HT-29 (cell line): ENCODE results near the gene TNFAIP8. TPM values are rescaled to one million over a fixed set of nuclear protein-coding genes. Genes with fewer than 3 reads are reported as not detected.
"Not testable (repeated sequence)": the region's sequence is repeated elsewhere in the genome, so short reads cannot be mapped to it uniquely, and the experiment has no call there.

Experiments
- DNase-seq: peaks from one replicate; pipeline ENCODE4 v3.0.0-alpha.2; 2015; ENCODE audit warnings: low spot score
- total RNA-seq: library from RNA; depleted of rRNA; stranded (reverse); fragments of >200 nt; shearing (Covaris generic); gene quantifications from 2 replicates; pipeline ENCODE4 v1.2.3, GENCODE V29; 2014

Gene TNFAIP8
- total RNA-seq, 1 experiment from 2014 or later = 10.7 TPM

- no peak for DNase-seq
These were observed 37.9 kb downstream of the TNFAIP8 start for GRCh38 chr5:119393746-119394145.

DNA sequence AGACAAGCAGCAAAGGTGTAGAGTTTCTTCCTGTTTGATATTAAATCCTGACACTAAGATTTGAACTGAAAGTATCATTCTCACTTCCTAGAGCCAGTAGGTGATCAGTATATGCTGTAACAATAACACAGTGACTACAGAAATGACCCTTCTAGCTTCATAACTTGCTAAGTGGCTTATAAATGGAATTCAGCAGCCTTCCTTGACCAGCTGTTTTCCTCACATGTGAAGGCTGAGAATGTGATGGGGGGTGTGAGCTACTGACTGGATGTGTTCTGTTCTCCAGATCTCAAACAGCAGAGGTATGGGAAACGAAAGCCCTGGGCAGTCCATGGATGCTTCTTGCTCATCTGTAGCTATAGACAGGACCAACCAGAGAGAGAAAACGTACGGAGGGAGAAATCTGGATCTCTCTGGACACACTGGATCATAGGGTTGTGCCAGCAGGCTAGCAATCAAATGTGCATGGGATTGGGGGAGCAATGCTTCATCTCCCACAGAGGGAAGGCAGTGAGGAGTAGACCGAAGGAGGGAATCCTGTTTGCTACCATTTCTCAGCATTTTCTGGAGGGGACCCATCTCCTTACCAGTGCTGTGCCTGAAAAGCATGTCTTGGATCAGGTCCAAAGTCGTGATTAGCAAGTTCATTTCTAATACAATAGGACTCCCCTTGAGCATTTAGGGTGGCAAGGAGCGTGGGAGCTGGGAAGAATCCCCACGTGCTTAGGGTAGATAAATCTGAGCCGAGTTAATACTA is 39.4 kb downstream of the TNFAIP8 start:
- DNase-seq = no peak

- DNase-seq = no peak
These were observed 40.3 kb downstream of the TNFAIP8 start for GRCh38 chr5:119396030-119396664.

- DNase-seq = no peak
These were observed 41.9 kb downstream of the TNFAIP8 start for GRCh38 chr5:119397518-119398380.

- no peak for DNase-seq
These were observed 43.1 kb downstream of the TNFAIP8 start for GRCh38 chr5:119398727-119399466.

DNA sequence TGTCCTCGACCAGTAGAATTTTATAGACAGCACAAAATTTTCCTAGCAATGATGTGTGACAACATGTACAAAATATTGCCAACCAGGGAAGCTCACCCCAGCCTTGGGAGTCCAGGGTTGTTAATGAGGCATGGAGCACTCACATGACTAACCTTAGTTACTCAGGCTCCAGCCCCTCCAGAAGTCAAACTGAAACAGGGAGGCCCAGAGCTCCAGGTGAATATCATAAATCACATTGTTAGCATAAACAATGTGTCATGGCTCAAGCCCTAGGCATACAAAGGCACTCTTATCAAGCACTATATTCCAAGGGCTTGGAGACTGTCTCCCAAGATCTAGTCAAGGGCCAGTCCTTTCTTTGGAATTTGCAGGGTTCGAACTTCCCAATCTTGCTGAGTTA is 44.4 kb downstream of the TNFAIP8 start:
- DNase-seq = no peak

DNA sequence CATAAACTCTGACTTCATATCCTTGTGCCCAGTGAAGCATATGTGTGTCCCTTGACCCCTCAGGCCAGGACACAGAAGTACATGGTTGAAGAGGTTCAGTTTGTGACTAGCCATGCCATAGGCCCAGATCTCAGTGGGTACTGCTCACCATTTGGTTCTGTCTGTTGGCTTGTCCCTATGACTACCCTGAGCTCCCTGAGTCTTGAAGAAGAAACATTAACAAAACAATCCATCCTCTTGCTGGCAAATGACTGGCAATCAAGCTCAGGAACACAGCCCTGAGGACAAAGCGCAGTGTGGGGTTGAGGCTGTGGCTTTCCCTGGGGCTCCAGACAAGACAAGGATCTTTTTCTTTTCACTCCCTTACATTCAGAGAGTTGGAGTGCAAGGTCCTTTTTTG is 46.3 kb downstream of the TNFAIP8 start:
- DNase-seq = no peak

- DNase-seq = no peak
These were observed 46.7 kb downstream of the TNFAIP8 start for GRCh38 chr5:119402555-119402954.

GRCh38 chr5:119404033-119404432 is 48.2 kb downstream of the TNFAIP8 start:
- DNase-seq = no peak

DNA sequence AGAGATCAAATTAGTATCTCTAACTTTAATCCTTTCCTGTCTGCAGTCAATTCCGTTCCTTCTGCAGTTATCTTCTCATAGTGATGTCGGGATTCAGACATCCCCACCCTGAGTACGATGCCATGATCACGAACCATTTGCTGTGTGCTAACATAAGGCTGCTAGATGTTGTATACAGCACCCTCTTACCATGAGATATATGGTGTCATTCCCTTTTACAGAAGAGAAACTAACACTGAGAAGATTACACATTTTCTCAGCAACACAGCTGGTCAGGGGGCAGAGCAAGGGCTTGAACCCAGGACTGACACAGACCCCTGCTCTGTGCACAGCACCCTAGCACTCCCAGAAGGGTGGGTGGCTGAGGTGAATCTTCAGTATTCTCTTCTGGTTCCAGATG is 49.6 kb downstream of the TNFAIP8 start:
- DNase-seq = no peak

DNA sequence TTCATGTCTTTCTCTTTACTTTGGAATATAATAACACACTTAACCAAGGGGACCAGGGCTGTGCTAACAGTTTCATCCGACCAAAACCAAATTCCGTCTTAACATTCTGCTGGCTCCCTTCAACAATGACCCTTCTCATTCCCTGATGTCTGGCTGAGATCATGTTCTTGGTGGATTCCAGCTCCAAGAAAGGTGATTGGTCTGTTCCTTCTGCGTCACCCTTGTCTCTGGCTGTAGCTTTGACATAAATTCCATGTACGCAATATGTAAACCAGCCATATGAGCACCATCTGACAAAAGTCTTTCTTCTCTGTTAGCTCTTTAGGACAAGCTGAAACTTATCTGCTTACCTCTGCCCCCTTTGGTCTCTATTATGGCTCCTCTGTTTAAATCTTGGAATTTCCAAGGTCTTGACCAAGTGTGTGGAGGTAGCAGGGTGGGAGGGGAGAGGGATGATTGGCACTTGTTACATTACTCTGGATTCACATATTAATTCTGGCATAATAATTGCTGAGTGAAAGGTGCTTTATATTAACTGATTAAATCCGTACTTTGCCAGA is 50.8 kb downstream of the TNFAIP8 start:
- no peak for DNase-seq

GRCh38 chr5:119409235-119409815 is 53.5 kb downstream of the TNFAIP8 start:
- peak; percentile 28 for DNase-seq

DNA sequence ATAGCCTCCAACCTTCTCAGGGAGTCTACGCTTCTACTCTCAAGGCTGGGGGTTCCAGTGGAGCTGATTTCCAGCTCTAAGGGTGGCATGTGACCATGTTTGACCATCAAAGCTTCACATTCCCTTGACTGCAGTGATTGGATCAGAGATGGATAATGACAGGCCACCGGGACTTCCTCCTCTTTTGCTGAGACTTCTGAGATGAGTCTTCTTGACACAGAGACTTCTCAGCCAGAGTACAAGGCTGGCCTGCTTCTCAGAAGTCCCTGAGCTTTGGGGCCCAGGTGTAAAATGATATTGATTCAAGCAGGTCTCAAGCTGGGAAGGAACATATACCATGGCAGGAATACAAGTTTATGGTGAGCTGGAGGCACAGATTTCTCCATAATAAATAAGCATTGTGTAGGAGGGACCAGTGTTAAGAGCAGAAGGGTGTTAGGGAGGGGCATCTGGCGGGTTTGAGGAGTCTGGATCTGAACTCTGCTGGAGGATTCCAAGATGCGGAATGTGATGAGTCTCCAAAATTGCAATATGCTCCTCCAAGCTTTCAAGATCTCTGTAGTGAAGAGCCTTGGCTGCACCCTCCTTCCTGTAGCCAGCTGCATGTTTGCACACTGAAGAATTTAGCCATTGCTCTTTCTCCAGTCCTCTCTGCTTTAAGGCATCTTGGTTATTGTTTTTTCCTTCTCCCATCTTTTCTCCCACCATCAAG is 54.8 kb downstream of the TNFAIP8 start:
- no peak for DNase-seq

DNA sequence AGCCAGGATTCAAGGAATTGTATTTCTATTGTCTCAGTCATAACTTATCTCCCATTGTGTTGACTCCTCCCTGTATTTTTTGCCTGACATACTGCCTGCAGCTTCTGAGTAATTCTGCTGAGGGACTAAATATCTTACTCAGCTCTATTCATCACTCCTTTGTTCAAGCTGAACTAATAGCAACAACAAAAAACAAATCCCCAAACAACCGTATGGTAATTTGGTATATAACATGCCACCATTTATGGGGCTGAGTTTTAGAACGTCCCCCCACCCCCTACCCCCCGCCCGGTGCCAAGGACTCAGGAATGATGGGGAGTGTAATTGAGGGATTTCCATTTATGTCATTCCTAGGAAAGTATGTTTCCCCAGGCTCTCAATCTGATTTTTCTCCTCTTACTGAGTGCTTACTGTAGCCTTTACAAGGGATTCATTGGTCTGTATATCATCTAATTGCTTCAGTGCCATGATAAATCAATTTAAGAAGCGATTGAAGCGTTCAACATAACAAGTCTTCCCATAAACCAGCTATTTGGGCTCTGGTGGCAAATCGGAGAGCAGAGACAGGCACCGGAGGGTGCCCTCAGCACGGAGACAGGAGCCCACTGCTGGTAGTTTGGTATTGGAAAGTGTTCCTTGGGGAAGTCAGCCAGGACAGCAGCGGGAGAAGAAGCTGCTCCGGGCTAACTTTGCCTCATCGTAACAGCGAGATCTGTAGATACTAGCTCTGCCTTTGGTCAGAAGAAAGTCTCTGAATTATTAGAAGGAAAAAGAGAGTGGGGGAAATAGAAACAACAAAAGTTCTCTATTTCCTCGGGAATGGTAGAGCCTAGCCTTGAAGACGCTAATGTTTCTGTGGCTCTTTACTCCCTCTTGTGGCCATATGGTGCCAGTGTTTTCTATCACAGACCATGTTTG is 55.8 kb downstream of the TNFAIP8 start:
- peak; percentile 92 for DNase-seq

DNA sequence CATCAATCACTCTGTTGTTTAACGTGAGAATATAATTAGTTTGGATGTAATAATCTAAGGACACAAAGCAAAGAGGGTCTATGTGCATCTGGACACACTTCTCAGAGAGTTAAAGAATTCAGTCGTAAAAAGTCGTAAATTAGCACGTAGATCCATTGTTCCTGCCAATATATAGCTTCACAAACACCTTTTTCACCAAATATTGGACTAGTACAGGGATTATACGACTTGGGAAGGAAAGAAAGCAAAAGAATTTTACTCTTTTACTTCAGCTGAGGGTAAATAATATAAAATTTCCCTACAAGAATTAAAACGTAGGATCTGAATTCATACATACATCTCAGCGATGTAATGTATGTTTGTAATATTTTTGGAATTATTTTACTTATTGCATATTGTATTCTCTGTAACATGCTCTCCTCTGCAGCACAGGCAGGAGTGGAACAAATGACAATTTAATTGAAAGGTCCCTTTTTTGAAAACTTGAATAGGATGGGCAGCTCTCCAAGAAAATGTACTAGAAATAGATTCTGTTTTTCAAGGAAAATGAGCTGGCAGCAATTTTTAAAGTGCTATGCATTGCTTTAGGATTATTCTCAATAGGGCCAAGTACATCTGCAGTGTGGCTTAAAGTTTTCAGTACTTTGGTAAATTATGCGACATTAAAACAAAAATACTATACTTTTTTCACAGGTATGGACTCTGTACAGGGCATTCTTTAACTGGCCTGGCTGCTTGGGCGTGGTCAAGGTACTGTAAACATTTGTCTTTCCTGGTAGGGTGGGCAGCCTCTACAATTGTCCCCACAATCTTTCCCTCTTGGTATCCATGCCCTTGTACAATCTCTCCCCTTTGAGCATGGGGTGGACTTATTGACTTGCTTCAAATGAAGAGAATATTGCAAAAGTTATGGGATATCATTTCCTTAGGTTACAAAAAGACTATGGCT is 56.7 kb downstream of the TNFAIP8 start:
- no peak for DNase-seq

GRCh38 chr5:119414124-119414734 is 58.4 kb downstream of the TNFAIP8 start:
- DNase-seq = not testable (repeated sequence)

GRCh38 chr5:119417891-119418605 is 62.2 kb downstream of the TNFAIP8 start:
- DNase-seq = no peak
